ENCODE data around the gene PP2D1.
A peak's percentile ranks its signal among the peaks of the same experiment; 100 is the strongest.
"Not testable (repeated sequence)": the region's sequence is repeated elsewhere in the genome, so short reads cannot be mapped to it uniquely, and the experiment has no call there.

Gene PP2D1

GRCh38 chr3:20039765-20040547 lies 27.9 kb upstream of the PP2D1 start, which contains the start of gene KAT2B:
KAT2B (plus strand) TSS chr3:20040446; CDS start chr3:20040478, 32 bp downstream.
- DNase-seq, result peak; percentile 64 to 77

- no peak for DNase-seq
Measured at GRCh38 chr3:20039466-20039764, 27.4 kb upstream of the PP2D1 start.

- peak in 1 of 2 experiments; percentile 11 for DNase-seq
Measured at GRCh38 chr3:20038699-20039465, 26.8 kb upstream of the PP2D1 start.

- DNase-seq, result no peak
Measured at GRCh38 chr3:20037255-20037996, 25.4 kb upstream of the PP2D1 start.

- DNase-seq, result no peak
Measured at GRCh38 chr3:20035019-20035418, 23.0 kb upstream of the PP2D1 start.

- not testable (repeated sequence) for DNase-seq
Measured at GRCh38 chr3:20031939-20032338, 19.9 kb upstream of the PP2D1 start.

GRCh38 chr3:20028905-20029331 lies 16.9 kb upstream of the PP2D1 start:
- DNase-seq, result no peak

- no peak for DNase-seq
Measured at GRCh38 chr3:20027136-20027535, 15.1 kb upstream of the PP2D1 start.

GRCh38 chr3:20023623-20024405 lies 11.8 kb upstream of the PP2D1 start:
- DNase-seq, result no peak

GRCh38 chr3:20022954-20023622 lies 11.0 kb upstream of the PP2D1 start:
- no peak for DNase-seq

- DNase-seq, result not testable (repeated sequence)
Measured at GRCh38 chr3:20016076-20016475, 4.0 kb upstream of the PP2D1 start.

- no peak for DNase-seq
Measured at GRCh38 chr3:20015525-20015924, 3.5 kb upstream of the PP2D1 start.

- DNase-seq, result no peak
Measured at GRCh38 chr3:20013396-20013795, 1.3 kb upstream of the PP2D1 start.

GRCh38 chr3:20008646-20009045 lies 3.4 kb downstream of the PP2D1 start:
- no peak for DNase-seq

- no peak for DNase-seq
Measured at GRCh38 chr3:20007960-20008359, 4.1 kb downstream of the PP2D1 start.

- no peak for DNase-seq
Measured at GRCh38 chr3:20001932-20002331, 10.1 kb downstream of the PP2D1 start.

- DNase-seq, result no peak
Measured at GRCh38 chr3:19997502-19997901, 14.6 kb downstream of the PP2D1 start.

- DNase-seq, result no peak
Measured at GRCh38 chr3:19994796-19995195, 17.3 kb downstream of the PP2D1 start.

GRCh38 chr3:19988904-19989303 lies 23.2 kb downstream of the PP2D1 start:
- not testable (repeated sequence) for DNase-seq

- DNase-seq, result no peak
Measured at GRCh38 chr3:19972054-19972453, 40.0 kb downstream of the PP2D1 start.

GRCh38 chr3:19970327-19970726 lies 41.7 kb downstream of the PP2D1 start:
- DNase-seq, result no peak

GRCh38 chr3:19967812-19968211 lies 44.3 kb downstream of the PP2D1 start:
- DNase-seq, result no peak

Data from NCI-H524 (cell line).